Stimulated activated CD8-positive, alpha-beta memory T cell treated with anti-CD3 and anti-CD28 coated beads, Interleukin-7, amount 100 ng/mL, for 48 hours (primary cell): Measurements from ENCODE around the gene SLC5A8.

Experiments
- DNase-seq, 2 donors: peaks; one replicate each; pipeline ENCODE4 v3.0.0-alpha.2; 2020; ENCODE audit warnings: low read depth in 1 of 2; ENCODE audit errors: extremely low read depth in 1 of 2

Gene SLC5A8

DNA sequence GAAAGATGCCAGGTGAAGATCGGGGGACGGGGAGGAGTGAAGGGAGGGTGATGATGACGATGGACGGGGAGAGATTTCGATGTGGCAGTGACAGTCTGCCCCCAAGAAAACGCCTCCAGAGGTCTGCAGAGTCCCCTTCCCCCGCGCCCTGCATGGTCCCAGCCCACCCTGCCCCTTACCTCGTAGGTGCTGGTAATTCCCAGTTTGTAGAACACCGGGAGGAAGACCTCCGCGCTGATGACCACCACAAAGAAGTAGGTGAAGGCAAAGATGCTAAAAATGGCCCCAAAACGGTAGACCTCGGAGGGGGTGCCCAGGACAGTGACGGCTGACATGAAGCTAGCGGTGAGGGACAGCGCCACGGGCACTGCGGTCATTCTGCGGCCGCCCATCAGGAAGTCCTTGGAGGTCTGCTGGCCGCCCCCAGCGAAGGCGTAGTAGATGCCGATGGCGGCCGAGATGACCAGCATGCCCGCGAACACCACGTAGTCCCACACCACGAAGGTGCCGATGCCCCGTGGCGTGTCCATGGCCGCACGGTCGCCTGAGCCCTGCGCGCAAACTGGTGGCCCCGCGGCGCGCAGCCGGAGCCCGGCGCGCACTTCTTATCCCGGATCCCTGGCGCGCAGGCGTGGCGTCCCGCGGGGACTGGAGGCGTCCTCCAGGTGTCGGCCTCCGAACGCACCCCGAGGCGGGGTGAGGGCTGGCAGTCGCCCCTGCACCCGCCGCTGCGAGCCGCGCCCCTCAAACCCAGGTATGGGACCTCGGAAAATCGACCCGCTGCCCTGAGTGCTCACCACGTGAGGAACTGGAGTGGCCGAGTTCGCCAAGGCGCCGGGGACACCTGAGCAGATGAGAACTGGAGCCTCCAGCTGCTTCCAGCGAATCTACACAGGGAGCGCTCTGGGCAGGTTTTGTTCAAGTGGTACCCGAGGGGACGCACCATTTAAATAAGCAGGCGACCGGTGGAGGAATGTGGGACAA, at the start of gene SLC5A8:
Gene SLC5A8 (minus strand): TSS at position 920 of the 984 bp plus-strand sequence. CDS start 390 bp downstream, at position 530.
- no peak for DNase-seq

GRCh38 chr12:101257357-101257756, 47.3 kb upstream of the SLC5A8 start:
- DNase-seq = no peak

- DNase-seq = no peak
These were observed 46.2 kb upstream of the SLC5A8 start for GRCh38 chr12:101256266-101256665.

GRCh38 chr12:101243616-101244015, 33.6 kb upstream of the SLC5A8 start:
- DNase-seq = no peak

- no peak for DNase-seq
These were observed 33.0 kb upstream of the SLC5A8 start for GRCh38 chr12:101243074-101243473.

DNA sequence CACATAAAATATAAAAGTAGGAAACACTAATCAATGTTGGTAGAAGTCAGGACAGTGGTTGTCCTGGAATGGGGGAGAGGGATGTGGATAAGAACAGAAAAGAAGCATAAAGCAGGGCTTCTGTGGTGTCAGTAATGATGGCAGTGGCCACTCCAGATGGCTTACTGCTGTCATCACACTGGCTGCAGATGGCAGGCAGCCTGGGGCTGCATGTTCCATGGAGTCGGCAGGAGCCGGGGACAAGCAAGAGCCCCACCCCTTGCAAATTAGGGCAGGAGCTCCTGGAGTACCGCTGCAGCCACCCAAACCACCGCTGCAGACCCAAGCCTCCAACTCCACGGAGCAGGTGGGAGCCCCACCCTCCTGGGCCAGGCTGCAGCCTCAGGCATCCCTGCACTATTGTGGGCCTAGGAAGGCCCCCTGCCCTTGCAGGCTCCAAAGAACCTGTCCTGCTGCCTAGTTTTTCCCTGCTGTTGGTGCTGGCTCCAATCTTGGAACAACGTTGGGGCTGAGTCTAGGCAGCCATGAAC, 28.8 kb upstream of the SLC5A8 start:
- no peak for DNase-seq

GRCh38 chr12:101238306-101238705, 28.3 kb upstream of the SLC5A8 start:
- DNase-seq = no peak

DNA sequence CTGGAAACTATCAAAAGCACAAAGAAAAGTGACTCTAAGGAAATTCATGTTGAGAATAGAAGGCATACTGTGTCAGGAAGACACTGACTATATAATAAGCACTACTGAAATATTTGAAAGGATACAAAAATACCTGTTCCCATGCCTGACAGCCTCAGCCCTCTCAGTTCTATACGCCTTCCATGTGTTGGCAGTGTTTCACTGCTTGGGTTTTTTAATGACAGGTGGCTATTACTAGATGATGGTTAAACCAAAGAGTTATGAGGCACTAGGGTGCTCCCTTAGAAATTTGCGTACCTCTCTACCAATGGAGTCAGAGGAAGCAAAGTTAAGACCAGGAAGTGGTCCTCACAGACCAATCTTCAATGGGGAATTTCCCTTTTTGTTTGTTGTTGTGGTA, 25.6 kb upstream of the SLC5A8 start:
- DNase-seq = no peak

DNA sequence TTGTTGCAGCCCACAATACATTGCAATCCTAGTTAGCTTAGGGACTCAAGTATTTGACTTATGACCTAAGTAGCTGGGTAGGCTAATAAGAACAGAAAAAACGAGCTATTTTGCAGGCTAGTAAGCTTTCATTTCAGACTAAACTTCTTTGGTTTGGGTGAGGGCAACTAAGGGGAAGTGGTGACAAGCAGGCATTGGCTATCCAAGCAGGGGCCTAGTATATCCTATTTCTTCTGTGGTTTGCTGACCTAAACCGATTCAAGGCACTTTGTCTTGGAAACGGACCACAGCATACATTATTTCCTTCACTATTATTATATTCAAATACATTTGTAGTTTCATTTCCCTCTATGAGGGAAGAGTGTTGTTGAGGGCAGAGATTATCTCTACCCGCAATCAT, 21.6 kb upstream of the SLC5A8 start:
- no peak for DNase-seq

GRCh38 chr12:101230547-101230946, 20.5 kb upstream of the SLC5A8 start:
- DNase-seq = no peak

DNA sequence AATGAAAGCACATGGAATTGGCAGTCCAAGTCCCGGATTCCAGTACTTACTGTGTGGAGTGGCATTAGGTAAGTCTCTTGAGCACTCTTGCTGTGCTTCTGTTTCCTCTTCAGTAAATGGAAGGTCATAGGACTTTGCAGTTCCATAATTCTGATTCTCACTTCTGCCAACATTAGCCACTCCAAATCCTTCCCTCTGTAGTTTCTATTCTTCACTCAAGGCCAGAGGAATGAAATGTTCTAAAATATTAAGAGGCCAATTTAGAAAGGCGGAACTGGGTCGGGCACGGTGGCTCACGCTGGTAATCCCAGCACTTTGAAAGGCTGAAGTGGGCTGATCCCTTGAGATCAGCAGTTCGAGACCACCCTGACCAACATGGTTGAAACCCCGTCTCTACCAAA, 19.8 kb upstream of the SLC5A8 start:
- DNase-seq = no peak

- DNase-seq = no peak
These were observed 11.3 kb upstream of the SLC5A8 start for GRCh38 chr12:101221301-101221700.

DNA sequence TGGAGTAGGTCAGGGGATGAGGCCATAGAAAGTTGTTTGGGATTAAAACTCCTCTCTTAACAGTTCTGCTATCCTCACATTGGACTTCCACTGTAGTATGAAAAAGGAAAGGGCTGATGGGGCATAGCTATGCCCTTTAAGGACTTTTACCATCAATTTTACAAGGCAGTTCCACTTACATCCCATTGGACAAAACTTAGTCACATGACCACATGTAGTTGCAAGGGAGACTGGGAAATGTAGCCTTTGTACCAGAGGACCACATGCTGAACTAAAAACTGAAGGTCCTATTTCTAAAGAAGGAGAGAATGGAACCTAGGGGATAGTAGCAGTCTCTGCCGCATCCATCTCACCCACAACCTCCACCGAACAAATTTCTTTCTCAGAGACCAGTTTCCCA, 6.8 kb upstream of the SLC5A8 start:
- DNase-seq = no peak

GRCh38 chr12:101207086-101207780, 2.8 kb downstream of the SLC5A8 start:
- no peak for DNase-seq

DNA sequence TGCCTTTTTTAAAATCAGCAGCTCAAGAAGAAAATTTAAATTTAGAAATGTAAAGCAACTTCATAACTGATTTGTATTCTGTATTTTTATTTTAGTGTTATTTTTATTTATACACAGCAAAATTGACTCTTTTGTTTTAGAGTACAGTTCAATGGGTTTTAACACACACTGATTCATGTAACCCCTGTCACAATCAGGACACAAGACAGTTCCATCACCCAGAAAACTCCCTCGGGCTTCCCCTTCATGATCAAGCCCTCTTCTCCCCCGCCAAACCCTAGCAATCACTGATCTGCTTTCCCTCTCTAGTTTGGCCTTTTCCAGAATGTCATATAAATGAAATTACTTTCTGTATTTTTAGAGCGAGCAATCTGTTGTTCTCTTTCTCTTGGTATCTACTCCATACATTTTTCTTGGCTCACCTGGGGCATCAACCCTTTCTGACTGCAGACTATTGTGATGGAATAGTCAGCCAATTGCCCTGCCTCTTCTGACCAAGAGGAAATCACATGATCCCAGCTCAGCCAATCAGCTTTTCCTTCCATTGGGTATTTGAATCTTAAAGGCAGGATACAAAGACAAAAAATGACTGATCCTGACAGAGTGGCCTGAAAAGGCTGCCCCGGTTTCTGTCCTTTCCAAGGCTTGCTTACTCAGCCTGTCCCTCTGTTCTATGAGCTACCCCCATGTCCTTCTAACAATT, 5.3 kb downstream of the SLC5A8 start:
- DNase-seq = no peak

DNA sequence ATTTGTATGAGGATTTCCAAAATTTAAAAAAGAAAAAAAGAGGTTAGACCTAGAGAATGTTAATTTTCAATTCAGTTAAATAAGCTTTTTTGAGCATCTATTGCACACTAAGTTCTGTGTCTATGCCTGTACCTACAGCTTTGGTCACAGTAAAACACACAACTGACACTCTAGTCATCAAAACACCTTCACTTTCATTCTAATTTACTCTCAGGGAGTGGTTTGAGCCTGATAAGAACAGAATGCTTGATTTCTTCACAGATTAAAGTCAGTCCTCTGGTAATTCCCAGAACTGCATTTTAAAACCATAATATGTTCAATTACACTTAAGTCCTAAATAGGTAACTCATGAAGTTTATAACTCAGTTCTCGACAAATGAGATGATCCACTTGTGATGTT, 9.2 kb downstream of the SLC5A8 start:
- DNase-seq = no peak

DNA sequence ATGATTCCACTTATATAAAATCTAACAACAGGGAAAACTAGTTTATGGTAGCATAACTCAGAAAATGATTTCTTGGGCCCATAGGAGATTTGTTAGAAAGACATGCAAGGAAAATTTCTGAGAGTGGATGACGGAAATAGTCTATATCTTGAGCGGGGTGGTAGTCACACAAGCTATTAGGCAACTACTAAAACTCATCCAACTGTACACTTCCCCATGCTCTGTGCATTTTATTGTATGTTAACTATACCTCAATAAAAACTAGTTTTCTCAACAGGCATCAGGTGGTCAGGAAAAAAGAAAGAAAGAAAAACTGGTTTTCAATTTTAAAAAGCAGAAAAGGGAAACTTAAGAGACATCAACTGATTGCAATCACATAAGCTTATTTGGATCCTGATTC, 9.9 kb downstream of the SLC5A8 start:
- DNase-seq = no peak

DNA sequence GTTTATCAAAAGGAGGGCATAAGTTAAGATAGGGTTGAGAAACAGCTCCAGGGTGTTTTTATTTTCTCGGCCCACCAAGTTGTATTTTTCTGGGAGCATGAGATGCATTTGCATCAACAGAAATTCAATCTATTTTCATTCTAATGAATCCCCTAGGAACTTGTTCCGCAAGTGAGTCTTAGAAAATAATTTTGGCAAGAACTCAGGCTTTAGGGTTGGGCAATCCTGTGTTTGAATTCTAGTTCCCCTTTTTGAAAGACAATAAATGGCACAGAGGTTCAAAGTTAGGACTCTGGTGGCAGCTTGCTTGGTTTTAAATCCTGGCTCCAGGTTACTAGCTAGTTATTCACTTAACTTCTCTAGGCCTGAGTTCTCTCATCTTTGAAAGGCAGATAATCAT, 23.7 kb downstream of the SLC5A8 start:
- no peak for DNase-seq

GRCh38 chr12:101181776-101182175, 28.3 kb downstream of the SLC5A8 start:
- no peak for DNase-seq

- no peak for DNase-seq
These were observed 35.5 kb downstream of the SLC5A8 start for GRCh38 chr12:101174541-101174940.

GRCh38 chr12:101173197-101173749, 36.8 kb downstream of the SLC5A8 start:
- DNase-seq = no peak
